Fibroblast of upper back skin (primary cell): Measurements from ENCODE around the gene CASZ1.

ENCODE experiments used
- DNase-seq: peaks from one replicate; pipeline ENCODE4 v3.0.0-alpha.2; 2013

The CASZ1 gene

GRCh38 chr1:10796029-10796944, at the start of gene CASZ1:
Gene CASZ1, minus strand, starts transcription at chr1:10796646. Its CDS starts 102,757 bp downstream, at chr1:10693889.
- DNase-seq, result peak; percentile 83

GRCh38 chr1:10843697-10844096, 47.3 kb upstream of the CASZ1 start:
- DNase-seq, result no peak

DNA sequence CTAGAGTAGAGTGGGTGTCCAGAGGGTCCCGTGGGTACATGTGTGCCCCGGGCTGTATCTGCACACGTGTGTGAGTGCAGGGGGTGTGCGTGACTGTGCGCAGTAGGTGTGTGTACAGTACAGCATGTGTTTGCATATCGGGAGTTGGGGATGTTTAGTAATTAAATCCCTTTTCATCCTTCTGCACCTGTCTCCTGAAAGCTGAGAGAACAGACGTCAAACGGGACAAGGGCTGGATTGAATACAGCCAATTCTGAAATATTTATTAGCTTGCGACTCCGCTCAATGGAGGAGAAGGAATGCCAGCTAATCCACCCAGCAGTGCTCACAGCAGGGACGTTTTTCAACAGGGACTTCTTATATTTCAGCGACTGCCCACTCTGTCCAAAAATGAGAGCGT, 44.7 kb upstream of the CASZ1 start:
- no peak for DNase-seq

DNA sequence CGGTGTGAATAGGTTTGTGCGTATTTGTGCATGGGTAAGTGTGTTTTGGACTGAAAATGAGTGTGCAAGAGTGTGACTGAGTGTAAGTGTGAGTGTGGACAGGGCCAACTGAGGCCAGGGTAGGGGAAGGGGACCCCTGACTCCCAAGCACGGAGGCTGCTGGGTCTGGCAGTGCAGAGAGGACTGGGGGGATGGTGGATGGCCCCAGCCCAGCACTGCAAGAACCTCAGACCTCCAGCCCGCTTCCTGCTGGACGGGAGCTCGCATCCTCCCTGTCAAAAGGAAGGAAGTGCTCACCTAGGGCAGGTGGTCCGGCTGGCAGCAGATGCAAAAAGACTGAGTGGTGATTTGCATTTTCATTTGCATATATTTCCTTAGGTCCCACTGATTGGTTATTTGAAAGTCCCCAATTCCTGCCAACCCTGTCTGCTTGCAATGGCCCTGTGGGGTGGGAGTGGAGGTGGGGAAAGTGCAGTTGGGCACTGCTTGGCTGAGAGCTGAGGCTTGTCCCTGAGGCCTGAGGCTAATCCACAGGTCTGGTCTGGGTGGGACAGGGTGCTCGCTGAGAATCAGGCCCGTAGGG, 42.8 kb upstream of the CASZ1 start:
- DNase-seq, result no peak

DNA sequence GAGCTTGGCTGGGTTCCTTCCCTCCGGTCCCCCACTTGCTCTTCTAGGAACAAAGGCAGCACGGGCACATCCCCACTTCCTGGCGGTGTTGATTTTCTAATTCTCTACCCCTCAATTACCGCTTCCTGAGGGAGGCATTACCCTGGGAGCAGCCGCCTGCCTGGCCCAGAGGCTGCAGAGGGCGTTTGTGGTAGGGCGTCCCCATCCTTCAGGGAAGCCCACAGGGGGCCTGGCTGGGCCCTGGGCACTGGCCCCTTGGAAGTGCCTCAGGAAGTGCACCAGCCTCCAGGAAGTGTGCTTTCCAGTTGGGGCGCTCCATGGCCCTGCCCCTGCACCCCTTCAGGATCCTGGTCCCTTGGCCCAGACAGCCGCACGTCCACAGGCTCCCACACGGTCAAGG, 42.1 kb upstream of the CASZ1 start:
- DNase-seq, result no peak

DNA sequence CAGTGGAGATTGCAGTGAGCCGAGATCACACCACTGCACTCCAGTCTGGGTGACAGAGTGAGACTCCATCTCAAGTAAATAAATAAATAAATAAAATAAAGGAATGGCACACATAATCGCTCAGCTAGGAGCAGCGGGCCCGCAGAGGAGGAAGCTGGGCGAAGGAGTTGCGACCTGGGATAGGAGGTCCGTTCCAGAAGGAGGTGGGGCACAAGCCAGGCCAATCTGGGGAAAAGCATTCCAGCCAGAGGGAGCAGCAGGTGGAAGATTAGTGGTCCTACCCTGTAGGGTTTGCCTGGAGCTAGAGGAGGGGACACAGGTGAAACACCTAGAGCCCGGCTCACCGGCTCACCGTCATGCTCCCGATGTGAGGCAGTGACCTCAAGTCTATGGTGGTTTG, 40.3 kb upstream of the CASZ1 start:
- no peak for DNase-seq

DNA sequence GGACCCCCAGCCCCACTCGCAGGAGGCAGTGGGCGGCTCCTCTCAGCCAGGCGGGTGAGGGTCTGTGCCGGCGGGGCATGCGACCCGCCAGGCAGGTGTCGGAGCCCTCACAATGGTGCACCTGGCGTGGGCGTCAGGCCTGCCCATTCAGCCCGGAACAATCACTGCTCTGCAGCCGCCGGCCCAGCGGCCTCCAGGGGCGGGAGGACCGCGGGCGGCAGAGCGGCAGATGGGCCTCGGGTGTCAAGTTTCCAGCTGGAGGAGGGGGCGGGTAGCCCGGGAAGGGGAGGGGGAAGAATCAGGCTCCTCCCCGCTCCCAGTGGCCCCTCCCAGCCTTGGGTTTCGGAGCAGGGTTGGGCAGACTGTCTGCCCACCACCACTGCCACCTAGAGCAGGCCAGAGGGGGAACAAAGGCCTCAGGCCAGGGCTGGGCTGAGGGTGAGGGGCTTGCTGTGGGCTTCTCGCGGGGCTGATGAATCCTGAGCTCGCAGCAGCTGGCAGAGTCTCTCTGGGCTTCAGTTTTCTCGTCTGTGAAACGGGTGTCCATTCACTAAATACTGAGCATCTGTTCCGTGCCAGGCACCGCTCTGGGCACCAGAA, 39.5 kb upstream of the CASZ1 start:
- DNase-seq, result peak; percentile 31

- DNase-seq, result no peak
These were observed 39.0 kb upstream of the CASZ1 start for GRCh38 chr1:10835421-10835820.

DNA sequence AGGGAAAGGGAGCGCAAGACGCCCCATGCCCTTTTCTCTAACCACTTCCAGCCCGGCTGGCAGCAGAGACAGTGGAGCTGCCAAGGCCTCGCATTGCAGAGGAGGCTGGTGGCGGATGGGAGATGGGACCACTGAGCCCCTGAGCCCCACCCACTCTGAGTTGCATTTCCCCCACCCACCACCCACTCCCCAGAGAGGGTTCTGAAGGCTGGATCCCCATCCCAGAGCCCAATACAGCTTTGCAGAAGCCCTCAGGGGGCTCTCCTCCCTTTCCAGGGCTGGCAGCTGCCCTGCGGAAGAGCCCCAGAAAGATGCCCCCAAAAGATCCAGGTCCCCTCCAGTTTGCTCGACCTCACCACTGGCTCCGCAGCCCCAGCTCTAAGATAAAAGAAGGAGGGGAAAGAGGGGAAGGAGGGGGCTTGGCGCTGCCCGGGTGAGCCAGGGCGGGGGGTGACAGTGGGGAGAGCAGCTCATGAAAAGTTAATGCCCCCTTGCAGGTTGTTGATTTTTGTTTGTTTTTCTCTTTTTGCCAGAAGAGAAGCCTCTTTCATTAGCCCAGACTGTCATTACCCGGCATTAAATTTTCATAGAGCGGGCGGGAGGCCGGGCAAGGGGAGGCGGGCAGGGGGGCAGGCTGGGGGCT, 38.4 kb upstream of the CASZ1 start:
- DNase-seq, result no peak

DNA sequence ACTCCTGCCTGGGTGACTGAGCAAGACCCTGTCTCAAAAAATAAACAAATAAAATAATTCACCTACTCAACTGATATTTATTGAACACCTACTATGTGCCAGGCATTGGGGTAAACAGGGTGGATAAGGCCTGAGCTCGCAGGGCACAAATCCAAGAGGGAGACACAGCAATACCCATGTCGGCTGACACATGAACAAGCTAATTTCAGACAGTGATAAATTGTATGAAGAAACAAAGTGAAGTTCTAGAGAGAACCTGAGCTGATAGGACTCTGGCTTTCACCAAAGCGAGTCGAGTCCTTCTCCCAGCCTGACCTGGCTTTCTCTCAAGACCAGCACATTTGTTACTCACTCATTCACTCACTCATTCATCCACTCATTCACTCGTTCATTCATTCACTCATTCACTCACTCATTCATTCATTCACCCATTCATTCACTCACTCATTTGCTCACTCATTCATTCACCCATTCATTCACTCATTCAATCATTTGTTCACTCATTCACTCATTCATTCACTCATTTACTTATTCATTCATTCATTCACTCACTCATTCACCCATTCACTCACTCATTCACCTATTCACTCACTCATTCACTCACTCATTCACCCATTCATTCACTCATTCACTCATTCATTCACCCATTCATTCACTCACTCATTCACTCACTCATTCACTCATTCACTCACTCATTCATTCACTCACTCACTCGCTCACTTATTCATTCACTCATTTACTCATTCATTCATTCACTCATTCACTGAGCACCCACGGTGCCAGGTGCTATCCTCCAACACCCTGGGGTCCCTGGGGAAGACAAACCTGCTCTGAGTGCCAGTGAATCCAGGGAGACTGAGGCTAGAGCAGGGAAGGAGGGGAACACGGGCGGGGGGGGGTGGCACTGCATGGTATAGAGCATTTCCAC, 37.4 kb upstream of the CASZ1 start:
- DNase-seq, result no peak

GRCh38 chr1:10832703-10833102, 36.3 kb upstream of the CASZ1 start:
- no peak for DNase-seq

DNA sequence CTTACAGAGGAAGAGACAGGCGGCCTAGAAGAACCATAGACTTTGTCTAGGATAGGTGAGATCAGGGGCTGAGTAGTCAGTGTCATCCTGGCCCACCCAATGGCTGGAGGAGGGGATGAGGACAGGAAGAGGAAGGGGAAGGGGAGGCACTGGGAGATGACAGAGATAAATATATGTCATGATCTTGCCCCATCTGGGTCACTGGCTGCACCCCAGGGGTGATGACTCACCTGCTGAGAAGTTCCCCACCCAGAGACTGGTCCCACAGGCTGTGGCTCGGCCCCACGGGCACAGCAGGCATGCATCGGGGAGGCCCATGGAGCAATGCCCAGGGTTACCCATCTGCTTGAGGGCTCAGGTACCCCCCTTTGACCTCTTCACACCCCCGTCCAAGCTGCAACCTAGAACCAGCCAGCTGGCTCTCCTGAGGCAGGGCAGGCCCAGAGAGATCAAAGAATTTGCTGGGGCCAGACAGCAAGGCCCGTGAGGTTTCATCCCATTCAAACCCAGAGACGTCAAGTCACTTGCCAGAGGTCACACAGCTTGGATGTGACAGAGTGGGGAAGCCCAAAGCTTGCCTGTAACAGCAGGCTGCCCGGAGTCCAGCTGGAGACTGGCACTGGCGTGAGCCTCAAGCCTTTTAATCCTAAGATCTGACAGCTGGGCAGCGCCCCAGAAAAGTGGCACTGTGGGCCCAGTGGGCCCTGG, 34.7 kb upstream of the CASZ1 start:
- DNase-seq, result no peak

GRCh38 chr1:10829965-10830515, 33.6 kb upstream of the CASZ1 start:
- DNase-seq, result no peak

DNA sequence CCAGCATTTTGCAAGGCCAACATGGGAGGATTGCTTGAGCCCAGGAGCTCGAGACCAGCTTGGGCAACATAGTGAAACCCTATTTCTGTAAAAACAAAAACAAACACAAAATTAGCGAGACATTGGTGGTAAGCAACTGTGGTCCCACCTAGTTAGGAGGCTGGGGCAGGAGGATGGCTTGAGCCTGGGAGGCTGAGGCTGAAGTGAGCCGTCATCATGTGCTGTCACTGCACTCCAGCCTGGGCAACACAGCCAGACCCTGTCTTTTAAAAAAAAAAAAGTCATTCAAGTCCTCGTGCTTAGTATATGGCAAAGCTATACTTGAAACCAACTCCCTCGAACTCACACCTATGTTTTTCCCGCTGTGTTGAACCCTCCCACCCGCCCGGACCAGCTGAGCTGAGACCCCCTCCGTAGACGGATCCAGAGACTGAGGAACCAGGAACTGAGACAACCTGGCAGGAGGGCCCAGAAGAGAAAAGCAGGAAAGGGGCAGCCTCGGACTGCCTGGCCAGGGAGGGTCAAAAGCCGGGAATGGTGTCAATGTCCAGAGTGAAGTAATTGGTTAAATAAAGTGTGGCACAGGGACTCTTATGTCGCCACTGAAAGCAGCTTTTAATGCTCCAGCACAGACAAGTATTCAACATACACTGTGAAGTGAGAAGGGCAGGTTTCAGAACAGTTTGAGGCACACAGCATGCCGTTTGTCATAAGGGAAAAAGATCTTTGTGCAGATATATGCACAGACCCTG, 32.8 kb upstream of the CASZ1 start:
- no peak for DNase-seq

- DNase-seq, result no peak
These were observed 31.2 kb upstream of the CASZ1 start for GRCh38 chr1:10827377-10828333.

DNA sequence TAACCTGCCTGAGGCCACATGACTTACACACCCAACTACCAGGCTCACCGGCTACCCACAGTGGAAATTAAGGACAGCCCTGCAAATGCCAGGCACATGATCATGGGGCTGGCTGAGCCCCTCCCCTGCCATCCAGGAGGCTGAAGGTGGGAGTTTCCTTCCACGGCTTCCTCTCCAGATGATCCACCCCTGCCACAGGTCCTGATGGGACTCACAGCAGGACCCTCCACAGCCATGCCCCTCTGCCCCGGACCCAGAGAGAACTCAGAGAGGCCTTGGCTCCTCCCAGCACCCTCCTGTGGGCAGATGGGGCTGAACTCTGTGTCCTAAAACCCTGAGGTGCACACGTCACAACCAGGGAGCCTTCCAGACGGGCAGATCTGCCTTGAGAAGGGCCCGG, 29.1 kb upstream of the CASZ1 start:
- DNase-seq, result no peak

GRCh38 chr1:10824821-10825540, 28.5 kb upstream of the CASZ1 start:
- peak; percentile 13 for DNase-seq

DNA sequence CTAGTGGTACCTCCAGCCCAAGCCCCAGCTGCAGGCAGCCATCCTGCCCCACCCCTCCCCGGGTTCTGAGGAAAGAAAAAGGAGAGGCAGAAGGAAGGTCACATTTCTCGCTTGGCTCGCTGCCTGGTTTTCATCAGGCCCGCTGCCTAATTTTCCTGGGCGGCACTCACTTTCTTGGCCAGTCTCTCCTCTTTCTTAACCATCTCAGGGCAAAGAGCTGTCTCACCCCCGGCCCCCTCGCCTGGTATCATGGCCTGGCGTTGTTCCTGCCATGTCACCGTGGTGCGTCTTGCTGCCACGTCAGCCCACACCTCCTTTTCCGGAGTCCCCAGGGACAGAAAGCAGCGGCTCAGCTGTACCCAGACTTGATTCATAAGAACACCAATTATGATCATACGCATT, 26.6 kb upstream of the CASZ1 start:
- DNase-seq, result no peak

GRCh38 chr1:10821388-10821787, 24.9 kb upstream of the CASZ1 start:
- DNase-seq, result no peak
